ENCODE data around the gene PINK1.

DNA sequence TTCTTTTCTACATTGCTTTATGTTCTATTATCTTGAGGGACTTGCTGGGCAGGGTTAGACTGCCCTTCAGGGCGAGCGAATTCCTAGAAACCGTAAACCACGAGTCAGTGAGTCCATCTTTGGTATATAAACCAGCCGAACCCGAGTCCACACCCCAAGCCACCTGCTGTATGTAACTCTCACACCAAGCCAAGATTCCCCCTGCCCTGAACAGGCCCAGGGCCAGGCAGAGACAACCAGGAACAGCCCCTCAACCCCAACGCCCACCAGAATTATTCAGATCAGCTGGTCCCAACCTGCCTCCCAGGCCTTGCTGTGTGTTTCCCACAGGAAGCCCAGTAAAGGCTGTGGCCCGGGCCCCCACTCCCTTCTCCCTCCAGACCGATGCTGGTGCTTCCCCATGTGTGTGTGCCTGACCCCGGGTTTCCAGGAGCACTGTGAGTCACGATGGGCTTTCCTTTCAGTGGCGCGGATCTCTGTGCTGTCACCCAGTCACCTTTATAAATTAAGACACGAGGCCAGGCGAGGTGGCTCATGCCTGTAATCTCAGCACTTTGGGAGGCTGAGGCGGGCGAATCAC lies 67.5 kb downstream of the PINK1 start:
- no peak for TF ChIP-seq CTCF (IDR thresholded peaks at IDR 0.05)
- TF ChIP-seq POLR2AphosphoS5 (IDR thresholded peaks at IDR 0.05) = no peak
- TF ChIP-seq POLR2A (IDR thresholded peaks at IDR 0.05; ENCODE audit: low read depth) = no peak
- no peak for TF ChIP-seq EP300 (IDR thresholded peaks at IDR 0.05)
